ENCODE data around the gene CPSF3.
"Not testable (repeated sequence)": the region's sequence is repeated elsewhere in the genome, so short reads cannot be mapped to it uniquely, and the experiment has no call there.

The CPSF3 gene

GRCh38 chr2:9394816-9395215 lies 28.6 kb upstream of the CPSF3 start:
- no peak for DNase-seq (ENCODE audit: low spot score)

- DNase-seq (ENCODE audit: low spot score), result no peak
Observed at GRCh38 chr2:9397201-9397600, 26.3 kb upstream of the CPSF3 start.

GRCh38 chr2:9398251-9398650 lies 25.2 kb upstream of the CPSF3 start:
- not testable (repeated sequence) for DNase-seq (ENCODE audit: low spot score)

GRCh38 chr2:9398881-9399780 lies 24.3 kb upstream of the CPSF3 start:
- DNase-seq (ENCODE audit: low spot score), result no peak

- no peak for DNase-seq (ENCODE audit: low spot score)
Observed at GRCh38 chr2:9400268-9401058, 23.0 kb upstream of the CPSF3 start.

GRCh38 chr2:9401059-9401547 lies 22.4 kb upstream of the CPSF3 start:
- DNase-seq (ENCODE audit: low spot score), result no peak

GRCh38 chr2:9401646-9402371 lies 21.6 kb upstream of the CPSF3 start:
- no peak for DNase-seq (ENCODE audit: low spot score)

GRCh38 chr2:9403924-9404323 lies 19.5 kb upstream of the CPSF3 start:
- no peak for DNase-seq (ENCODE audit: low spot score)

- DNase-seq (ENCODE audit: low spot score), result no peak
Observed at GRCh38 chr2:9404451-9404850, 19.0 kb upstream of the CPSF3 start.

- DNase-seq (ENCODE audit: low spot score), result no peak
Observed at GRCh38 chr2:9405636-9406035, 17.8 kb upstream of the CPSF3 start.

- DNase-seq (ENCODE audit: low spot score), result no peak
Observed at GRCh38 chr2:9406529-9407362, 16.7 kb upstream of the CPSF3 start.

GRCh38 chr2:9407363-9407811 lies 16.1 kb upstream of the CPSF3 start:
- DNase-seq (ENCODE audit: low spot score), result no peak

GRCh38 chr2:9408641-9409151 lies 14.8 kb upstream of the CPSF3 start:
- DNase-seq (ENCODE audit: low spot score), result peak; percentile 17

GRCh38 chr2:9410108-9410507 lies 13.3 kb upstream of the CPSF3 start:
- no peak for DNase-seq (ENCODE audit: low spot score)

GRCh38 chr2:9412781-9413180 lies 10.7 kb upstream of the CPSF3 start:
- no peak for DNase-seq (ENCODE audit: low spot score)

GRCh38 chr2:9415516-9416169 lies 7.8 kb upstream of the CPSF3 start:
- DNase-seq (ENCODE audit: low spot score), result peak; percentile 31

- DNase-seq (ENCODE audit: low spot score), result peak; percentile 90
Observed at GRCh38 chr2:9416267-9416961, 7.0 kb upstream of the CPSF3 start.

- no peak for DNase-seq (ENCODE audit: low spot score)
Observed at GRCh38 chr2:9416962-9417316, 6.5 kb upstream of the CPSF3 start.

- peak; percentile 30 for DNase-seq (ENCODE audit: low spot score)
Observed at GRCh38 chr2:9417725-9418124, 5.7 kb upstream of the CPSF3 start.

- DNase-seq (ENCODE audit: low spot score), result no peak
Observed at GRCh38 chr2:9418746-9419145, 4.7 kb upstream of the CPSF3 start.

All from kidney tubule cell (primary cell).